Measurements from ENCODE around the gene GP1BA.

The GP1BA gene

DNA sequence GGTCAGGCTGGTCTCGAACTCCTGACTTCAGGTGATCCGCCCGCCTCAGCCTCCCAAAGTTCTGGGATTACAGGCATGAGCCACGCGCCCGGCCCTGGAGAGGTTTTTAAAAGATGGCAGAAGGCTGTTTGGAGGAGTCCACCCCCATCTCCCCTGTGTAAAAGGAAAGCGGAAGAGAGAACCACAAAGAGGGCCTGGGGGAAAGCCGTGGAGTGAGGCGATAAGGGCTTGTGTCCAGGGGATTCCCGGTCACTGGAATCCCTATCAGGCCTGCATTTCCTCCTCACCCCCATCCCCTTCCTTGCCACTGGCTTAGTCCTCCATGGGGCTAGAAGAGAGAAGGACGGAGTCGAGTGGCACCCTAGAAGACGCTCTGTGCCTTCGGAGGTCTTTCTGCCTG is at the start of gene GP1BA:
TSS of gene GP1BA (plus strand) at position 315 of the 400 bp plus-strand sequence. CDS start 328 bp downstream, outside the sequence.
- Mint-ChIP-seq H3K27me3 (no peaks in the 10 kb centered on the region), H3K9me3 (no peaks in the 10 kb centered on the region), H3K36me3 (no peaks in the 10 kb centered on the region), H3K27ac (no peak within 1 kb of the TSS), H3K4me1 (peaks cover 27% of the 10 kb centered on the region), H3K4me3 (no peak within 1 kb of the TSS)

DNA sequence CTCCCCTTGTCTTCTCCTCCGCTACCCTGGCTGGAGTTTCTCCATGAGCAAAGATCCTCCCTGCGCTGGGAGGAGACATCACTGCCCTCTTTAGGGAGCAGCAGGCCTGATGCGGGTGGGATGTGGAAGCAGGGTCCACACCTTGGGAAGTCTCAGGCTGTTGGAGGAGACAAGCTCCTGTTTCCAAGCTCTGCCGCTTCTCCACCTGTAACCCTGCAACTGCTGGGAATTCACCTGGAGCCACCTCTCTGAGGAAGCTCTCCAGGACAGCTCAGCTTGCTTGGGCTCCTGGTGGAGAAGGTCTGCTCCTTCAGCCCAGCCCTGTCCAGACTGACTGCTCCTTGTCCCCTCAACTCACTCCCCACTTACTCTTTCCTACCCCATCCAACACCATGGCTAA is 47.6 kb upstream of the GP1BA start:
- no peaks in the 10 kb centered on the region for H3K9me3 Mint-ChIP-seq
- H3K36me3 Mint-ChIP-seq, result peaks cover 4% of the 10 kb centered on the region
- H3K4me3 Mint-ChIP-seq, result no peak overlapping the region
- H3K27ac Mint-ChIP-seq, result no peak overlapping the region
- H3K4me1 Mint-ChIP-seq, result peaks cover 4% of the 10 kb centered on the region
- no peaks in the 10 kb centered on the region for H3K27me3 Mint-ChIP-seq

DNA sequence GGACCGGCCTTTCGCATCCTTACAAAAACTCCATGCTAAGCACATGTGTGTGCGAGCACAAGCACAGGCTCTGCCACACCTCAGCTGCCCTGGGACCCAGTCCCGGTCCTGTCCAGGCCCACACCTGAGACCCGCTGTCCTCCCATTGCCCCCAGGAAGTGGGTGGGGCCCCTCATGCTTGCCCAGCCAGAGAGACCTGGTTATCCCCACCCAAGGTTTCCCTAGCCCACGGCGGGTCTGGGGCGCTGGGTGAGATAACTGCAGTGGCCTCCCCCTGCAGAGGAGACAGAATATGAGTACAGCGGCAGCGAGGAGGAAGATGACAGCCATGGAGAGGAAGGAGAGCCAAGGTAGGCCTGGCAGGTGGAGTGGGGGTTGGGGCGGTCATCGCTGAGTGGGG is 45.2 kb upstream of the GP1BA start:
- Mint-ChIP-seq H3K4me3 (no peak overlapping the region), H3K36me3 (peaks cover 5% of the 10 kb centered on the region), H3K27me3 (no peaks in the 10 kb centered on the region), H3K9me3 (no peaks in the 10 kb centered on the region), H3K27ac (no peak overlapping the region), H3K4me1 (peaks cover 4% of the 10 kb centered on the region)

DNA sequence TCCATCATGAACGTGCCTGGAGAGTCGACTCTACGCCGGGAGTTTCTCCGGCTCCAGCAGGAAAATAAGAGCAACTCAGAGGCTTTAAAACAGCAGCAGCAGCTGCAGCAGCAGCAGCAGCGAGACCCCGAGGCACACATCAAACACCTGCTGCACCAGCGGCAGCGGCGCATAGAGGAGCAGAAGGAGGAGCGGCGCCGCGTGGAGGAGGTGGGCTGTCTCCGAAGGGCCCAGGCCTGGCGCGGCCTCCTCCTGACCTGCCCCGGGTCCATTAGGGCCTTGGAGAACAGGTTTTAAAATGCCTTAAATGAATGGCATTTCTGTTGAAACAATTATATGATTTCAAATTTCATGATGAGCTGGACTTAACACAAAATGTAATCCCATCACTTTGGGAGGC is 44.5 kb upstream of the GP1BA start:
- Mint-ChIP-seq H3K27ac (no peak overlapping the region), H3K9me3 (no peaks in the 10 kb centered on the region), H3K36me3 (peaks cover 5% of the 10 kb centered on the region), H3K27me3 (no peaks in the 10 kb centered on the region), H3K4me1 (peaks cover 4% of the 10 kb centered on the region), H3K4me3 (no peak overlapping the region)

DNA sequence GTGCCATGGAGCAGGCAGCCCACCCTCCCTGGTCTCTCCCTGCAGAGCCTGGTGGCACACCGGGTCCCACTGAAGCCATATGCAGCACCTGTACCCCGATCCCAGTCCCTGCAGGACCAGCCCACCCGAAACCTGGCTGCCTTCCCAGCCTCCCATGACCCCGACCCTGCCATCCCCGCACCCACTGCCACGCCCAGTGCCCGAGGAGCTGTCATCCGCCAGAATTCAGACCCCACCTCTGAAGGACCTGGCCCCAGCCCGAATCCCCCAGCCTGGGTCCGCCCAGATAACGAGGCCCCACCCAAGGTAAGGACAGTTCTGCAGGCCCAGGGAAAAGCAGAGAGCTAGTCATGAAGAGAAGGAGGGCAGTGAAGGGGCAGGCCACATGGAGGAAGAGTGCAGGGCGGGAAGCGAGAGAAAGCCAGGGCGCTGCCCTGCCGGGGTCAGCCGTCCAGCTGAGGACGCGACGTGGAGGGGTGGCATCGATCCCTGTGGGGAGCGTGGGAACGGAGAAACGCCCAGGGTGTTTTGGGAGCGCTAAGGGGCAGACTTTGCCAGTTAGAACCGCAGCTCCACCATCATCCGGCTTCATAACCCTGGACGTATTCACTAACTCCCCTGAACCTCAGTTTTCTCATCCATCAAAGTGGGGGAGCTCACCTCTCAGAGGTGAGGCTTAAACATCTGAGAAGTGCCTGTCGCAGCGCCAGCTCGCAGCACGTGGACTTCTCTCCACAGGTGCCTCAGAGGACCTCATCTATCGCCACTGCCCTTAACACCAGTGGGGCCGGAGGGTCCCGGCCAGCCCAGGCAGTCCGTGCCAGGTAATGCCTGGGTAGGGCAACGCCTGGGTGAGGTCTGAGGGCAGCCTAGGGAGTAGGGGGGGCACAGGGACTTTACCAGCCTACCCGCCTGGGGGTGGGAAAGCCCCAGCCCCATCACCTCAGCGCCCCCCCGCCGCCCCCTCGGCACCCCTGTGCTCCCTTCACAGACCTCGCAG is 40.4 kb upstream of the GP1BA start:
- no peak overlapping the region for H3K4me3 Mint-ChIP-seq
- H3K27ac Mint-ChIP-seq, result no peak overlapping the region
- no peaks in the 10 kb centered on the region for H3K27me3 Mint-ChIP-seq
- no peaks in the 10 kb centered on the region for H3K9me3 Mint-ChIP-seq
- peaks cover 4% of the 10 kb centered on the region for H3K36me3 Mint-ChIP-seq
- H3K4me1 Mint-ChIP-seq, result peaks cover 4% of the 10 kb centered on the region

DNA sequence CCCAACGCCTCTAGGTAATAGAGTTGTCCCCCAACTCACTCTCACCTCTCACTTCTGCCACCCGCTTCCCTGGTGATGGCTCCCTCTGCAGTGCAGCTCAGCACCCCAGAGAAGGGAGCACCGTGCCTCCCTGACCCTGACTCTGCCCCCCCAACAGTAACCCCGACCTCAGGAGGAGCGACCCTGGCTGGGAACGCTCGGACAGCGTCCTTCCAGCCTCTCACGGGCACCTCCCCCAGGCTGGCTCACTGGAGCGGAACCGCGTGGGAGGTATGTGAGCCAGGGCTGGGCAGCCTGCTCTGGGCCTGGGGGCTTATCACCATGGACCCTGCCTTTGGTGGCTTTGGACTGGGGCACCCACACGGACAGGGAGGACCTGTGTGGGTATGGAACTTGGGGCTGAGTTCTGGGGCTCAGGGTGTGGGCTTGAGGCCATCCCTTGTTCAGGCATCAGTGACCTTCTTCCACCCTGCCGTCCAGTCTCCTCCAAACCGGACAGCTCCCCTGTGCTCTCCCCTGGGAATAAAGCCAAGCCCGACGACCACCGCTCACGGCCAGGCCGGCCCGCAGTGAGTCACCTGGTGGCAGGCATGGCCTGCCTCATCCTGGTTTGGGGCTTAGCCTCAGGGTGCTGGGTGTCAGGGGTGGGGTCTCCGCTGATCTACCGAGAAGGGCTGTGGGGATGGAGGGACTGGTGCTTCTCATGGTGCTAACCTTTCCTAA is 39.4 kb upstream of the GP1BA start:
- peaks cover 4% of the 10 kb centered on the region for H3K4me1 Mint-ChIP-seq
- no peak overlapping the region for H3K4me3 Mint-ChIP-seq
- H3K27me3 Mint-ChIP-seq, result no peaks in the 10 kb centered on the region
- peaks cover 4% of the 10 kb centered on the region for H3K36me3 Mint-ChIP-seq
- no peaks in the 10 kb centered on the region for H3K9me3 Mint-ChIP-seq
- H3K27ac Mint-ChIP-seq, result no peak overlapping the region

DNA sequence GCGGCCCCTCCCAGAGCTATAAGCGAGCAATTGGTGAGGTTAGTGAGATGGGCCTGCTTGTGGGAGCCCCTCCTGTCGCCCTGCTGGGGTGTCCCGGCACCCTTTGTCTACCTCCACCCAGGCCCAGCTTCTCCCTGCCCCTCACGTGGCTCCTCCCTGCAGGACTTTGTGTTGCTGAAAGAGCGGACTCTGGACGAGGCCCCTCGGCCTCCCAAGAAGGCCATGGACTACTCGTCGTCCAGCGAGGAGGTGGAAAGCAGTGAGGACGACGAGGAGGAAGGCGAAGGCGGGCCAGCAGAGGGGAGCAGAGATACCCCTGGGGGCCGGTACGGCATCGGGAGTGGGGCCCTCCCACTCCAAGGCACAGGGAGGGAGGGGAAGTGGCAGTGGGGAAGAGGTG is 38.8 kb upstream of the GP1BA start:
- Mint-ChIP-seq H3K4me1 (peaks cover 5% of the 10 kb centered on the region), H3K27me3 (no peaks in the 10 kb centered on the region), H3K27ac (no peak overlapping the region), H3K9me3 (no peaks in the 10 kb centered on the region), H3K36me3 (peaks cover 4% of the 10 kb centered on the region), H3K4me3 (no peak overlapping the region)

DNA sequence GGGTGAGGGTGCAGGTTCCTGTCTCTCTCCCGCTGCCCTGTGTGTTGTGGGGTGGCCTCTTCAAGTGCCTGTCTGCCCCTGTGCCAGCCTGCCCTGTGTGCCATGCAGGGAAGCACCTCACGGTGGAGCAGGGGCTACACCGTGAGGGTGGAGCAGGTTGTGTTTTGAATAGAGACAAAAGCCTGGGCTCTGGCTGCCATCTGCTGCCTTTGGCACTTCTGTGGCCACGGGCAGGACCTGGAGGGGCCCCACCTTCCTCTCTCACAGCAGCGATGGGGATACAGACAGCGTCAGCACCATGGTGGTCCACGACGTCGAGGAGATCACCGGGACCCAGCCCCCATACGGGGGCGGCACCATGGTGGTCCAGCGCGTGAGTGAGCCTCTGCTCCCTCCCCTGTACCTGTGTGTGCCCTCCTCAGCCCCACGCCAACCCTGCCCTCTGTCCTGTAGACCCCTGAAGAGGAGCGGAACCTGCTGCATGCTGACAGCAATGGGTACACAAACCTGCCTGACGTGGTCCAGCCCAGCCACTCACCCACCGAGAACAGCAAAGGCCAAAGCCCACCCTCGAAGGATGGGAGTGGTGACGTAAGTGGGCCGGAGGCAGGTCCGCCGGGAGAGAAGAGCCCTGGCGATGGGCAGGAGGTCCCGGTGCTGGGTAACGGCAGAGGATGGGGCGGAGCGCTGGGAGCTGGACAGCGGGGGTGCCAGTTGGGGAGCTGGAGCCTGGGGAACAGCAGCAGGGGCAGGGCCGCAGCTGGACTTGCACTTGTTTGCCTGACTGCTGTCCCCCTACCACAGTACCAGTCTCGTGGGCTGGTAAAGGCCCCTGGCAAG is 38.1 kb upstream of the GP1BA start:
- H3K4me1 Mint-ChIP-seq, result peaks cover 9% of the 10 kb centered on the region

DNA sequence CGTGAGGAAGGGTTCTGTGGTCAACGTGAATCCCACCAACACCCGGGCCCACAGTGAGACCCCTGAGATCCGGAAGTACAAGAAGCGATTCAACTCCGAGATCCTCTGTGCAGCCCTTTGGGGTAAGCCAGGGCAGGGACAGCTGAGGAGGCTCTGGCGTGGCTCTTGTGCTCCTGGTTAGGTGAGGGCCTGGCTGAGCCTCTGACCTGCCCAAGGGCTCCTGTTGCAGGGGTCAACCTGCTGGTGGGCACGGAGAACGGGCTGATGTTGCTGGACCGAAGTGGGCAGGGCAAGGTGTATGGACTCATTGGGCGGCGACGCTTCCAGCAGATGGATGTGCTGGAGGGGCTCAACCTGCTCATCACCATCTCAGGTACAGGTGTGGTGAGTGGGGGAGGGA is 37.0 kb upstream of the GP1BA start:
- Mint-ChIP-seq H3K4me3 (no peak overlapping the region), H3K36me3 (peaks cover 2% of the 10 kb centered on the region), H3K9me3 (no peaks in the 10 kb centered on the region), H3K27ac (no peak overlapping the region), H3K4me1 (peaks cover 13% of the 10 kb centered on the region), H3K27me3 (no peaks in the 10 kb centered on the region)

More for the DNA sequence above, 38.1 kb upstream of the GP1BA start:
- Mint-ChIP-seq H3K4me3 (no peak overlapping the region), H3K27me3 (no peaks in the 10 kb centered on the region), H3K36me3 (peaks cover 4% of the 10 kb centered on the region), H3K9me3 (no peaks in the 10 kb centered on the region), H3K27ac (no peak overlapping the region)

DNA sequence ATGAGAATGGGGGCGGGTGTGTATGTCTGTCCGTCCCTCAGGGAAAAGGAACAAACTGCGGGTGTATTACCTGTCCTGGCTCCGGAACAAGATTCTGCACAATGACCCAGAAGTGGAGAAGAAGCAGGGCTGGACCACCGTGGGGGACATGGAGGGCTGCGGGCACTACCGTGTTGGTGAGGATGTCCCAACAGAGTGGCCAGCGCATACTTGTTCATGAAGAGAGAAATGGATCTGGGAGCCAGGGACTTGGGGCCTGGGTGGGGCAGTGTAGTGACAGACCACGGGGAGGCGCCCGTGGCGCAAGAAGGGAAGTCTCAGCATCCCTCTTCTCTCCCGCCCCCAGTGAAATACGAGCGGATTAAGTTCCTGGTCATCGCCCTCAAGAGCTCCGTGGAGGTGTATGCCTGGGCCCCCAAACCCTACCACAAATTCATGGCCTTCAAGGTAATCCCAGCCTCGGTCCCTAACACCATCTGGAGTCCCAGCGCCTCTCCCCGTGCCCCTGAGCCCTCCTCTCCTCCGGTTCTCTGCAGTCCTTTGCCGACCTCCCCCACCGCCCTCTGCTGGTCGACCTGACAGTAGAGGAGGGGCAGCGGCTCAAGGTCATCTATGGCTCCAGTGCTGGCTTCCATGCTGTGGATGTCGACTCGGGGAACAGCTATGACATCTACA is 36.3 kb upstream of the GP1BA start:
- no peaks in the 10 kb centered on the region for H3K36me3 Mint-ChIP-seq
- peaks cover 13% of the 10 kb centered on the region for H3K4me1 Mint-ChIP-seq
- H3K27me3 Mint-ChIP-seq, result no peaks in the 10 kb centered on the region
- no peaks in the 10 kb centered on the region for H3K9me3 Mint-ChIP-seq
- H3K27ac Mint-ChIP-seq, result no peak overlapping the region
- H3K4me3 Mint-ChIP-seq, result no peak overlapping the region

DNA sequence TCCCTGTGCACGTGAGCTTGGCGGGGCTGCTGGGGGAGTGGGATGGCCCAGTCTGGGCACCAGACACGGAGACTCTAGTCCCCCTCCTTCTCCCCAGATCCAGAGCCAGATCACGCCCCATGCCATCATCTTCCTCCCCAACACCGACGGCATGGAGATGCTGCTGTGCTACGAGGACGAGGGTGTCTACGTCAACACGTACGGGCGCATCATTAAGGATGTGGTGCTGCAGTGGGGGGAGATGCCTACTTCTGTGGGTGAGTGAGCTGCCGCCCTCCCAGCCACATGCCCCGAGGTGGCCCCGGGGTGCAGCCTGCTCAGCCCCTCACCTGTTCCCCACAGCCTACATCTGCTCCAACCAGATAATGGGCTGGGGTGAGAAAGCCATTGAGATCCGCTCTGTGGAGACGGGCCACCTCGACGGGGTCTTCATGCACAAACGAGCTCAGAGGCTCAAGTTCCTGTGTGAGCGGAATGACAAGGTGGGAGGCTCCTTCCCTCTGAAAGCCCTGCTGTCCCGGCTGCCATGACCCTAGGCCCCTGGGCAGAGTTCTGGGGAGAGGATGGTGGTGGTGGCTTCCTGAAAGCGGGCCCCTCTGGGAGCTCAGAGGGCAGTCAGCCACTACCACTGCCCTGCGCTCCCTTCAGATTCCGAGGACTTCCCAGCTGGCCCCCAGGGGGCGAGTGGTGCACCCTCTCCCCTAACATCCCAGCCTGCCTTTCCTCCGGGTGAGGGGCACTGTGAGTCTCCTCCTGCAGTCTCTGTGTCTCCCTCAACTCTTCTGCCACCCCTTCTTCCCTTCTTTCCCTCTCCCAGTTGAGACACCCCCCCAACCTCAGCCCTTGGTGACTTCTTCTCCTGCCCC is 35.5 kb upstream of the GP1BA start:
- Mint-ChIP-seq H3K27ac (no peak overlapping the region), H3K9me3 (no peaks in the 10 kb centered on the region), H3K27me3 (no peaks in the 10 kb centered on the region), H3K36me3 (no peaks in the 10 kb centered on the region), H3K4me1 (peaks cover 13% of the 10 kb centered on the region), H3K4me3 (no peak overlapping the region)

DNA sequence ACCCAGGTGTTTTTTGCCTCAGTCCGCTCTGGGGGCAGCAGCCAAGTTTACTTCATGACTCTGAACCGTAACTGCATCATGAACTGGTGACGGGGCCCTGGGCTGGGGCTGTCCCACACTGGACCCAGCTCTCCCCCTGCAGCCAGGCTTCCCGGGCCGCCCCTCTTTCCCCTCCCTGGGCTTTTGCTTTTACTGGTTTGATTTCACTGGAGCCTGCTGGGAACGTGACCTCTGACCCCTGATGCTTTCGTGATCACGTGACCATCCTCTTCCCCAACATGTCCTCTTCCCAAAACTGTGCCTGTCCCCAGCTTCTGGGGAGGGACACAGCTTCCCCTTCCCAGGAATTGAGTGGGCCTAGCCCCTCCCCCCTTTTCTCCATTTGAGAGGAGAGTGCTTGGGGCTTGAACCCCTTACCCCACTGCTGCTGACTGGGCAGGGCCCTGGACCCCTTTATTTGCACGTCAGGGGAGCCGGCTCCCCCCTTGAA is 34.8 kb upstream of the GP1BA start:
- Mint-ChIP-seq H3K36me3 (no peaks in the 10 kb centered on the region), H3K27me3 (no peaks in the 10 kb centered on the region), H3K4me1 (peaks cover 15% of the 10 kb centered on the region), H3K9me3 (no peaks in the 10 kb centered on the region), H3K4me3 (no peak overlapping the region), H3K27ac (no peak overlapping the region)

DNA sequence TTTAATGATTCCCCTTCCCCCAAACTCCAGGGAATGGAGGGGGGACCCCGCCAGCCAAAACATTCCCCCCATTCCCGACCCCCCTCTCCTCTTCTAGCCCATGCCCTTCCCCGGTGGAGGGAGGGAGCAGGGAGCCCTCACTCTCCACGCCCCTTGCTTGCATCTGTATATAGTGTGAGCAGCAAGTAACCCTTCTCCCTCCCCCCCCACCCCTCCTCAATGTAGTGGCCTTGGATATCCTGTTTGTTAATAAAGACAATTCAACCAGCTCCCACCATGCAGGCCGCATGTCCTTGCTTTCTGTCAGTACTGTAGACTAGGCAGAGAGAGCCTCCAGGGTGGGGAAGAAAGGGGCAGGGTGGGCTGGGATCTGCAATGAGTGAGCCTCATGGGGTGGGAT is 34.3 kb upstream of the GP1BA start:
- H3K4me3 Mint-ChIP-seq, result no peak overlapping the region
- H3K36me3 Mint-ChIP-seq, result no peaks in the 10 kb centered on the region
- no peaks in the 10 kb centered on the region for H3K9me3 Mint-ChIP-seq
- H3K27me3 Mint-ChIP-seq, result no peaks in the 10 kb centered on the region
- peaks cover 20% of the 10 kb centered on the region for H3K4me1 Mint-ChIP-seq
- H3K27ac Mint-ChIP-seq, result no peak overlapping the region

DNA sequence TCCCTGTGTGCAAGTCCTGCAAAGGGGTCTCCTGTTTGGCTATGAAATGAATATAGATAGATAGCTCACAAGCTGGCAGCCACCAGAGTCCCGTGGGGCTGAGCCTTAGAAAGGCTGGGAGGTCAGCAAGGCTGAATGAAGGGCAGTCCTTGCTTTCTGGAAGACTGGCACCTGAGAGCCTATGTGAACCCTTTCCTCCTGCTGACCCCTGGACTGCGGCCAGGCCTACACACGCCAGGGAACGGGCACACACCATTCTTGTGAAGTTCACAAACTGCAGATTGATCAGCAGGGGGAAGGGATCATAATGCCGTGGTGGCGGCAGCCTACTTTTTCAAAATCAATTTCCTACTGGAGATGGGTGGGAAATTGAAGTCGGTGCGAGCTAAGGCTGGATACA is 33.7 kb upstream of the GP1BA start:
- peaks cover 26% of the 10 kb centered on the region for H3K4me1 Mint-ChIP-seq
- H3K9me3 Mint-ChIP-seq, result no peaks in the 10 kb centered on the region
- no peaks in the 10 kb centered on the region for H3K36me3 Mint-ChIP-seq
- peak overlapping the region; percentile 74 for H3K4me3 Mint-ChIP-seq
- H3K27ac Mint-ChIP-seq, result no peak overlapping the region
- H3K27me3 Mint-ChIP-seq, result no peaks in the 10 kb centered on the region
